Heart left ventricle (tissue), 13 donors: ENCODE measurements around the gene RAD51B.

Source experiments
- CTCF ChIP-seq, 12 donors: fragments of 200-600 bp; sonication (generic) in 4 of 12; IDR thresholded peaks; one replicate each; pipeline versions ENCODE4 v1.5.0 to v1.8.0; 2018 to 2022; ENCODE audit warnings: antibody characterized with exemption in 12 of 12, mild to moderate bottlenecking in 5 of 12
- POLR2A ChIP-seq, 2 donors: fragments of 450-650 bp; IDR thresholded peaks; one replicate each; pipeline ENCODE4 v1.6.1; 2017; ENCODE audit warnings: antibody characterized with exemption in 2 of 2, mild to moderate bottlenecking in 2 of 2, moderate library complexity in 2 of 2
- donor health status: ischemic (EF 13 %, LVEDD 7.1; RV severe dilation, severe dysfunction).
- donor health status: DM: no; HTN: yes; CAD: no.
- donor health status: DM: no; HTN: no; CAD: no.
- donor health status: ischemic (EF 25% LVEDD 6.9; RV normal size, moderate dysfunction).
- donor health status: ischemic (EF 25% LVEDD 5.7; RV mildly dilated, moderate dysfunction).
- donor health status: ischemic (EF 35%, LVEDD 5.7; RV mildly dilated, moderate dysfunction).
- donor health status: nonischemic (EF 11% LVEDD 7.7; RV severe dilation, severe dysfunction).
- donor health status: DM: yes; HTN: yes; CAD: no.
- donor health status: PGD.
- donor health status: ischemic (EF 29% LVEDD 5.4; RV normal size, mild dysfunction).
- donor health status: nonischemic (EF 23%, LVEDD 6.1; RV moderate dilation, normal function).

- TF ChIP-seq CTCF (IDR thresholded peaks at IDR 0.05) (no peak), POLR2A (IDR thresholded peaks at IDR 0.05) (no peak)
These were observed 935.4 kb downstream of the RAD51B start for GRCh38 chr14:68755016-68755353.
